CD4-positive, alpha-beta T cell treated with Interleukin-12 subunit alpha and Interleukin-12 subunit beta, for 1 hour (primary cell): Measurements from ENCODE around the gene FNIP2.
"Not testable (repeated sequence)": the region's sequence is repeated elsewhere in the genome, so short reads cannot be mapped to it uniquely, and the experiment has no call there.

Experiments used
- DNase-seq: peaks from one replicate; pipeline ENCODE4 v3.0.0-alpha.2; 2020

FNIP2 gene

DNA sequence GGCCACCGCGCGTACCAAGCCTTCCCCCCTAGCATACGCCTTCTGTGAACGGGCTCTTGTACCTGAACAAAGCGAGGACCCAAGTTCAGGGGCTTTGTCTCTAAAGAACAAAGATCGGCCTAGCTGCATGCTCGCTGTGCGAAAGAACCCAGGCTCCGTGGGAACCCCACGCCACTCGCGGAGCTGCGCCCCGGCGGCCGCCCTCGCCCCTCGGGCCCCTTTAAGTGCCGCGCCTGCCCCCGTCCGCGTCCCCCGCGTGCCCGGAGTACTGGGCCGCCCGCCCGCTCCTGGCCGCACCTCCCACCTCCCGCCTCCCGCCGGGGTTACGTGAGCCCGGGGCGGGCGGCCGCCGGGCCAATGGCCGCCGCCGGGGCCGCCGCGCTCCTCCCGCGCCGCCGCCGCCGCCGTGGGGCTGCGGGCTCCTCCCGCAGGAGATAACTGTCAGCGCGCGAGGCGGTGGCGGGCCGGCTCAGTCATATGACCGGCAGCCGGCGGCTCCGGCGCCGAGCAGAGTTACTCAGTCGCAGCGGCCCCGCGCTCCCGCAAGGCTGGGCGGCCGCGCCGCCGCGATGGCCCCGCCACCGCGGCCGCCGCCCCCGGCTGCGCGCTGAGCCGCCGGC is at the start of gene FNIP2:
Gene FNIP2, plus strand, starts transcription at position 472 of the 620 bp plus-strand sequence. CDS start 187 bp downstream, outside the sequence.
- peak; percentile 79 for DNase-seq

GRCh38 chr4:158721680-158722079 is 47.1 kb upstream of the FNIP2 start:
- no peak for DNase-seq

DNA sequence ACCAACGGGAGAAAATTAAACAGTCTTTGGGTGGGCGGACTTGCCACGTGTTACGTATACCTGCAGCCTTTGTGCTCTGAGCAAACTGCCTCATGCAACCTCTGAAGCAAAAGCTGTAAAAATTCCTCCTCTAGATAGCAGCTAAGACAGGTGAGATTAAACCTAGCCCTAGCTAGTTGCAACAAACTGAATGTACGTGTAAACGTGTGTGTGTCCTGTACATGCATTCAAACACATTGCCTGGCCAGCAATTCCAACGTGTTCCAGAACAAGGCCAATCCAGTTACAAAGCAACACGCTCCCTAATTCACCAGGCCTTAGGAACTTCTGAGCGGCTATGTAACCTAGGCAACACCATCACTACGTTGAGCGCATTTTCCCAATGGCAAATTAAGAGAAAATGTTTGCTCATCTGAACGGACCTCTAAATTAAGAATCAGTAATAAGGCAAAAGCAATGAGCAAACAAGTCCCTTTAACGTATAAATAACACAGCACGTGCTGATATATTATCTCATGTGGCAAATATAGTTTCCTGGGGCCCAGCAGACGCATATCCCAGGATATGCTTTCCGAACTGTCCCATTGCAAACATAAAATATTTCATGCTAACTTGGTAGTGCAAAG is 46.4 kb upstream of the FNIP2 start:
- DNase-seq, result peak; percentile 3

DNA sequence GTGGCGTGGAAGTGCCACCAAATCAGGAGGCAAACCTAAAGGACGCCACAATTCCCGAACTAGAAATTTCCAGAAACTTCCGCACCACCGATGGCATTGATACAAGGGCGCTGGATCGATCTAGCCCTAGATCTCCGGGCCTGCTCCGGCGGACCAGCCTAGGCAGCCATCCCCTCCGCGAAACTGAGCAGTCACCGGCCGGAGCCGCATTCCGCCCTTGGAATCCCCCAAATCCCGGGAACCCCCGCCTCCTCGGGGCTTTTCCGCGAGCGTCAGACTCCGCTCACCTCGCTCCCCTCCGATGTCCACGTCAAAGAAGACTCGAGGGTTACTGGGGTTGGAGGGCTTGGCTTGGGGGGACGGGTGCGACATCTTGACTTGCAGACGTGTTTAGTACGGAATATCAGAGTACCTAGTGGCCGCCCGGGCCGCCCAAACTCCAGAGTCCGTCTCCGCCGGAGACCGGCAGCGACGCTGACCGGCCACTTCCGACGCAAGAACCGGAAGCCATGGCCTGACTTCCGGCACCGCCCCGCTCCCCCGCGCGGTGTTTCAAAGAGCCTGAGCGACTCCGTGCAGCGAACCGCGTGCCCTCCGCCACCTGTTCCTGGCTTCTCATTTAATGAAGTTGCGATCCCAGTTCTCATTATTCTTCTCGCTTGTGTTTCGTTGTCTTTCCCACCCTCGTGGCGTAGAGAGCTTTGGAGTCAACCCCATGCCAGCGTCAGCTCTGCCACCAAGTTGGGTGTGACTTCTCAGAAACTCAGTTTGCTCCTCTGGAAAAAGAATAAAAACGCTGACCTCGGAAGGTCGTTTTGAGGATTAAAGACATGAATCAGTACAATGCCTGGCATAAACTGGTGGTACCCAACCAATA is 45.7 kb upstream of the FNIP2 start, which contains the start of gene PPID:
Gene PPID, minus strand, starts transcription at position 480 of the 877 bp plus-strand sequence. Its CDS starts 108 bp downstream, at position 372.
- DNase-seq, result peak; percentile 83

DNA sequence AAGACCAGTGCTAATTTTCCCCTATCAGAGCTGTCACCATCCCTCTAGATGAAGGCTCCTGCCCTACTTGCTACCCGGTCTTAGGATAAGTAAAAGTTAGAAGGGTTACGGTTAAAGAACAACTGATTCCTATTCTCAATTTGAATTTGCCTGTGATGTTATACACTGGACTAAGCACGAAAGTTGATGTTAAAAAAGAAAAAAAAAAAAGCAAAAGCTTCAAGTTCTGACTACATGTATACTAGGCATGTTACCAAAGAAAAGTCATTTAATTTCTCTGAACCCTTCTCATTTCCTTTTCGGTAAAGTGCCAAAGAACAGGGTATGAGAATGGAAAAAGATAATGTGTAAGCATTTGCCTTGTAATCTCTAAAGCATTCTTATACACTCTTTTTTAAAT is 44.2 kb upstream of the FNIP2 start:
- no peak for DNase-seq

- no peak for DNase-seq
These were observed 42.2 kb upstream of the FNIP2 start for GRCh38 chr4:158726633-158727032.

DNA sequence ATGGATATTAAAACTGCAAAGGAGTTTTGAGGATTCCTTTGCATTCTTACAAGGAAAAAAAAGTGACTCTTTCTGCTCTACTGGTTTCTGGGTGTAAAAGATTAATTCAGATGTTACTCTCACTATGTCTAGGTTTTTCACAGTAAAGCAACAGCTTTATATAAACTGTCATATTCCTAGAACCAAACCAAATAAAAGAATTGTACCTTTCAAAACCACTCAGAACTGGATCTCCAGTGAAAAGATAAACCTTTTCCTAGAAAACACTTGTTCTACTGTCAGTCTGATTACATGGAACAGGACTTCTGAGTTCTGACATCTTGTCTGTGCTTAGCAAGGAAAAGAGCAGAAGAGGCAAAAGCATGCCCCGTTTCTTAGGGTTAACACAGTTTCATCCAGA is 40.6 kb upstream of the FNIP2 start:
- DNase-seq, result no peak

DNA sequence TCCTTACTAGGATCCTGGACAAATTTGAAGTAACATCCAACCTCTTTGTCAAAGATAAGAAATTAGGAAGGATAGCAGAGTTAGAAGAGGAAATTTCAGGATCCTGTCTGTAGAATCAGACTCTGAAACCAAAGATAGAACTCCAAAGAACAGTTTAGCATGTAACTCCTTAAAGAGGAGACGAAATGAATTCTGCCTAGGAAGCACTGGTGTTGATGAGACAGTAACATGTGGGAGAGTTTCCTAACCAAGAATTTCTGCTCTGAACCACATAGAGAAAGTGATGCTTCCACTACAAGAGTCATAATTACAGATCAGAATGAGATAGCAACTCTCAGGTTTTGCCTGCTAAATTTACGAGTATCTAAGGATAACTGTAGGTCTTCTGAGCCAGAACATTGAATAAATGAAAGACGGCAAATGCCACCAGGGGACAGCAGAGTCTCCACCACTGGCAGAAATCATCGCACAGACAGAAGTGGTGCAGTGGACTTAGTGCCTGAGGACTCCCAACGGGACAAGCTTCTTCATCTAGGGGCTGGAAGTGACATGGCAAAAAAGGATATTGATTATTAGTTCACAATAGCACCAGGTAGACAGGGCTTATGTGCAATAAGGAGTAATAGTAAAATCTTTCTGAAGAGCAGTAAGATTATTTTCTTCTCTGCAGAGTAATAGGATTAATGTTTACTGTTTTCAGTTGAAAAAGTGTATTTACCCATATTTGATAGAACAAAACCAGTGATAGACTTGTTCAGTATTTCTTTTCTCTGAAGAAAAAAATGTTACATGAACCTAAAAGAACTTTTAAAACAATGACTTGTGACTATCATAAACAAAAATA is 38.9 kb upstream of the FNIP2 start:
- peak; percentile 64 for DNase-seq

DNA sequence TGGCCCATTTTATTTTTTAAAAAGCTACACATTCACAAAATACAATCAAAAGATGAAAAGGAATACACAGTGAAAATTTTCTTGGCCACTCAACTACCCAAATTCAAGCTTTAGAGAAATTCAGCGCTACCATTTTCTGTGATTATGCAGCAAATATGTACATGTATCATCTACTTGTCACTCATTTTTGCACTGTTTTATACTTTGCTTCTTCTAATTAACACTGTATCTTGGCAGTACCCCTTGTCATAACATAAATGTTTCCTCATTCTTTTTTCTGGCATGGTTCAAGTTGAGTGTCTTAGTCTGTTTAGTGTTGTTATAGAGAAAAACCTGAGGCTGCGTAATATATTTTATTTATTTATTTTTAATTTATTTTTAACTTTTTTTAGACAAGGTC is 30.0 kb upstream of the FNIP2 start:
- DNase-seq, result no peak

- no peak for DNase-seq
These were observed 29.2 kb upstream of the FNIP2 start for GRCh38 chr4:158739600-158739999.

DNA sequence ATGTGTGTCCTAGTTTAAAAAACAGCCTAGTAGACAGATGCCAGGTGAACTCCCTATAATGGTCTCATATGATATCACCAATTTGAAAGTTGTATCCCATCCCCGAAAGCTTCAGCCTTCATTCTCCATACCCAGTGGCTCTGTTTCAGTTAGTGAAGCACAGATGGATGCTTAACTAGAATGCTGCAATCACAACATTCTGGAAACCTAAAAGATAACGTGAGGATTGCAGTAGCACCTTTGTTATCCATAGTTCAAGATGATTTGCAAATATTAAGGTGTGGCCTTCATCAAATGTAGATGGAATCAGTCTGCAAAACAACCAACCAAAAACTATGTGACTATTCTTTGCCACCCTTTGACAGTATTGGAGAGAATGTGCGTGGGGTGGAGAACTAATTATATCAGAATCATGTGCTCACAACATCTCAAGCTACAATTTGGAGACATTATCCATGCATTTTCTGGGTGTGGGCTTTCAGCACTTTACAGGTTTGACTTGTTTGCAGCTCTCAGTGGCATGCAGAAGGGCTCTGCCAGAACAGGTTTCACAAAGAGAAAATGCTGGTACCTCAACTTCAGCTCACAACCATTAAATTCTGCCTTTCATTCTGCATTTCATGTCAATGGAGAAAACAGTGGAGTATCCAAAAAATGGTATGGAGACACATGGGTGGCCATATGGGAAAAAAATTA is 27.4 kb upstream of the FNIP2 start:
- no peak for DNase-seq

- DNase-seq, result not testable (repeated sequence)
These were observed 22.3 kb upstream of the FNIP2 start for GRCh38 chr4:158746537-158746936.

GRCh38 chr4:158750379-158750778 is 18.4 kb upstream of the FNIP2 start:
- no peak for DNase-seq

- DNase-seq, result no peak
These were observed 14.2 kb upstream of the FNIP2 start for GRCh38 chr4:158754385-158755180.

- not testable (repeated sequence) for DNase-seq
These were observed 13.0 kb upstream of the FNIP2 start for GRCh38 chr4:158755819-158756218.

DNA sequence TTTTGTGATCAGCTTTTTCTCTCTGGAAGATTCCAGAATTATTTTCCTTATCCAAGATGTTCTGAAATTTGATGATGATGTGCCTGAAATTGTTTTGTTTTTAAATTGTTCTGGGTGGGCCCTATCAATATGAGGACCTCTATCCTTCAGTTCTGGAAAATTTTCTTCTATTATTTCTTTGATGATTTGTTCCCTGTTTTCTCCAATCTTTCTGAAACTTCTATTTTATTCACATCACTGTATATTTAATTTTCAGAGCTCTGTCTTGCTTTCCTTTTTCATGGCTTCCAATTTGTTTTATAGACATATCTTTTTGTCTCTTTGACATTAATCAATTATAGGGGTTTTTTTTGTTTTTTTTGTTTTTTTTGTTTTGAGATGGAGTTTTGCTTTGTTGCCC is 12.2 kb upstream of the FNIP2 start:
- DNase-seq, result no peak

- no peak for DNase-seq
These were observed 10.7 kb upstream of the FNIP2 start for GRCh38 chr4:158758142-158758541.

DNA sequence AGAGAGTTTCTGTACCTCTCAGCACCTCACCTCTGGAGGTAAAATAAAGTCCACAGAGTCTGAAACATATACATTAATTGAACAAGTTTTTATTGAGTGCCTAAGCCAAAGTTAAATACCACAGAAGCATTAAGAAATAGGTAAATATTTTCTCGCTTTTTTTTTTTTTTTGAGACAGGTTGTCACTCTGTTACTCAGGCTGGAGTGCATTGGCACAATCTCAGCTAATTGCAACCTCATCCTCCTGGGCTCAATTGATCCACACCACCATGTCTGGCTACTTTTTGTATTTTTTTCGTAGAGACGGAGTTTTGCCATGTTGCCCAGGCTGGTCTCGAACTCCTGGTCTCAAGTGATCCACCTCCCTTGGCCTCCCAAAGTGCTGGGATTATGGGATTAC is 10.1 kb upstream of the FNIP2 start:
- no peak for DNase-seq

- not testable (repeated sequence) for DNase-seq
These were observed 9.3 kb upstream of the FNIP2 start for GRCh38 chr4:158759539-158759938.

- DNase-seq, result no peak
These were observed 8.0 kb upstream of the FNIP2 start for GRCh38 chr4:158760866-158761265.

GRCh38 chr4:158762553-158762952 is 6.3 kb upstream of the FNIP2 start:
- DNase-seq, result no peak
